Measurements from ENCODE around the gene SLC8A1. TPM values are rescaled to one million over a fixed set of nuclear protein-coding genes. Genes with fewer than 3 reads are reported as not detected.

Gene SLC8A1
- total RNA-seq, 2 donors from 2014 or later: 4.7 to 6.3 TPM

DNA sequence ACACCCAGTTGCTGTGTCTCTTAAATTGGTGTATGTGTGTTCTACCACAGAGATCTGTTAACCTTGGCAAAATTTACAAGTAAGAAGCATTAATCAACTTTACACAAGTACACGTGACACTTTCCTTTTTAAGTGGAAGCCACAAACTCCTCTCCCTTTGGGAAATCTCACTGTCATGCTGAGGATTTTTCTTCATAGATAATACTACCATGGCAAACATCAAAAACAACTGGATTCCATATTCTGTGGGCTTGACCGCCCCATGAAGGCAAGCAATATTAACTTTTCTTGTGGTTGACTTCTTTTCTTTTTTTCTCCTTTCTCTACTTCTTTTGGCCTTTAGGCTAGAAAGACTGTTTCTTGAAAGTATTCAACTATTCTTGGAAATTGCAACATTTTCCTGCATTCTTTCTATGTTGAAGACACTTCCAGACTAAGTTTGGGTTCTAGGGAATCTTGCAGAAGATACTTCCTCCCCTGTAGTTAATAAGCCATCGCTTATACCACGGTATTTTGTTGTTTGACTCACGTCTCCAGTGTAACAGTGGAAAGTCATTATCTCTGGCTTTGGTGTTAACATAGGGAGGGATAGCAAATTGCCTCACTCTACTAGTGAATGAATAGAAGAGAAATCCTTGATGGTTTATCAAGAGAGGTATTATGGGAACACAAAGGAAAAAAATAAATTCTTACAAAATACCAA is 79.5 kb downstream of the SLC8A1 start:
- Mint-ChIP-seq H3K4me1 (peaks cover 37% of the 10 kb centered on the region), H3K36me3 (ENCODE audit: low read depth) (no peaks in the 10 kb centered on the region), H3K9me3 (no peaks in the 10 kb centered on the region), H3K27me3 (ENCODE audit: insufficient read depth) (no peaks in the 10 kb centered on the region), H3K27ac (no peak overlapping the region), H3K4me3 (no peak overlapping the region)
- Histone ChIP-seq H3K4me3 (ENCODE audit: low read length) (no peak overlapping the region), H3K27ac (ENCODE audit: low read depth, low read length) (no peak overlapping the region), H3K9me3 (ENCODE audit: control insufficient read depth, low read length) (no peaks in the 10 kb centered on the region), H3K36me3 (ENCODE audit: control insufficient read depth, insufficient read depth, low read length) (no peaks in the 10 kb centered on the region), H3K27me3 (ENCODE audit: control insufficient read depth, insufficient read depth, low read length, poor library complexity, severe bottlenecking) (no peaks in the 10 kb centered on the region), H3K9ac (ENCODE audit: extremely low read depth, low read length, poor library complexity, severe bottlenecking) (no peak overlapping the region), H3K4me1 (ENCODE audit: control insufficient read depth, insufficient read depth, low read length) (peaks cover 15% of the 10 kb centered on the region)
- 83 to 85% methylated on average over 1 to 5 of the region's 5 CpGs for WGBS, 2 experiments (ENCODE audit: insufficient coverage in 1 of 2, insufficient read length in 1 of 2)
- TF ChIP-seq, protein P1, sequence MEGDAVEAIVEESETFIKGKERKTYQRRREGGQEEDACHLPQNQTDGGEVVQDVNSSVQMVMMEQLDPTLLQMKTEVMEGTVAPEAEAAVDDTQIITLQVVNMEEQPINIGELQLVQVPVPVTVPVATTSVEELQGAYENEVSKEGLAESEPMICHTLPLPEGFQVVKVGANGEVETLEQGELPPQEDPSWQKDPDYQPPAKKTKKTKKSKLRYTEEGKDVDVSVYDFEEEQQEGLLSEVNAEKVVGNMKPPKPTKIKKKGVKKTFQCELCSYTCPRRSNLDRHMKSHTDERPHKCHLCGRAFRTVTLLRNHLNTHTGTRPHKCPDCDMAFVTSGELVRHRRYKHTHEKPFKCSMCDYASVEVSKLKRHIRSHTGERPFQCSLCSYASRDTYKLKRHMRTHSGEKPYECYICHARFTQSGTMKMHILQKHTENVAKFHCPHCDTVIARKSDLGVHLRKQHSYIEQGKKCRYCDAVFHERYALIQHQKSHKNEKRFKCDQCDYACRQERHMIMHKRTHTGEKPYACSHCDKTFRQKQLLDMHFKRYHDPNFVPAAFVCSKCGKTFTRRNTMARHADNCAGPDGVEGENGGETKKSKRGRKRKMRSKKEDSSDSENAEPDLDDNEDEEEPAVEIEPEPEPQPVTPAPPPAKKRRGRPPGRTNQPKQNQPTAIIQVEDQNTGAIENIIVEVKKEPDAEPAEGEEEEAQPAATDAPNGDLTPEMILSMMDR (conservative IDR thresholded peaks at IDR 0.05): no peak
- DNase-seq: no peak

DNA sequence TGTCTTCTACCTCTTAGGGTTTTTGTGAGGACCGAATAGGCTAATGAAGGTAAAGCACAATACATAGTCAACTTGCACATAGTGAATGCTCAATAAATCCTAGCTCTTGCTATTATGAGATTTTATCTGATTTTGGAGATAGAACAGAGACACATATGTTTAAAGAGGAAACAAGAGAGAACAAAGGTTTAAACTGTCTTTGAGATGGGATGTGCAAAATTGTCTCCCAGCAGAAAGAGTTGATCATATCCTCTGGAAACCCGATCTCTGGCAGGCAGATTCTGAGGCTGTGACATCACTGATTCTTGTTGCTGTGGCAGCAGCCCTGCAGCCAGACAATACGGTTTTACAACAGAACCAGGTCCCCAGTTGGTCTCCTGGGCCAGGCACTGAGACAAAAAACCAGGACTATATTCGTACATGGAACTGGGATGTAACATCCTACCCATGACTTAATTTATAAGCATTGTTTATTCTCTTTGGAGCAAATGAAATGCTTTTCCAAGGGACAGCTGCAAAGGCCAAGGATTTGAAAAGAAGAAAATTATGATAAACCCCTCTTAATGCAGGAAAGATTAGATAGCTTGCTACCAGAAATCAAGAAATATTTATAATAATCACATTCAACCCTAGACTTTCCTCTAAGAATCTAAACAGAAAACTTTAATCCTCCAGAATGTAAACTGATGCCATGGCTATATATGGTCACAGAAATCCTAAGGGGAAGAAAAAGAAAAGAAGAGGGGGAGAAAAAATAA is 80.2 kb downstream of the SLC8A1 start:
- H3K9ac ChIP-seq (ENCODE audit: extremely low read depth, low read length, poor library complexity, severe bottlenecking): no peak overlapping the region
- Mint-ChIP-seq H3K27ac (no peak overlapping the region), H3K27me3 (ENCODE audit: insufficient read depth) (no peaks in the 10 kb centered on the region), H3K4me3 (no peak overlapping the region), H3K4me1 (peaks cover 37% of the 10 kb centered on the region), H3K36me3 (ENCODE audit: low read depth) (no peaks in the 10 kb centered on the region), H3K9me3 (no peaks in the 10 kb centered on the region)
- DNase-seq: peak; percentile 50
- TF ChIP-seq, protein P1 (conservative IDR thresholded peaks at IDR 0.05): no peak
- no peak overlapping the region for H3K27ac ChIP-seq (ENCODE audit: low read depth, low read length)
- 72 to 75% methylated on average over 2 to 4 of the region's 4 CpGs for WGBS, 2 experiments (ENCODE audit: insufficient coverage in 1 of 2, insufficient read length in 1 of 2)
- H3K9me3 ChIP-seq (ENCODE audit: control insufficient read depth, low read length): no peaks in the 10 kb centered on the region
- H3K4me1 ChIP-seq (ENCODE audit: control insufficient read depth, insufficient read depth, low read length): peaks cover 15% of the 10 kb centered on the region
- H3K4me3 ChIP-seq (ENCODE audit: low read length): no peak overlapping the region
- H3K27me3 ChIP-seq (ENCODE audit: control insufficient read depth, insufficient read depth, low read length, poor library complexity, severe bottlenecking): no peaks in the 10 kb centered on the region
- H3K36me3 ChIP-seq (ENCODE audit: control insufficient read depth, insufficient read depth, low read length): no peaks in the 10 kb centered on the region

DNA sequence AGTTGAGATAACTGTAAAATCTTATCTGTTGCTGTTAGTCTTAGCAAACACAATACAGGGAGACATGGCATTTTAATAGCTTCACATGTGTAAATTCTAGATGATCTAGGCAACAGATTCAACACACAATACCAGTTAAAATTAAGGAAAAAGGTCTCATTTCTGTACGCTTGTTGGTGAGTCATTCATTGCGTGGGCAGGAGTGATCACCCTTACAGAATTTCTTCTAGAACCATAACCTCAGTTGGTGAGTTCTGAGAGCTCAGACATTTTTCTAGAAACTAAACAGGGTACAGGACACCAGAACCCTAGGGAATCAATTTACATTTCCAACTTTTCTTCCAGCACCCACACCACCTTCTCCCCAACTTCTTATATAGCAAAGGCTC is 81.9 kb downstream of the SLC8A1 start:
- Histone ChIP-seq H3K4me3 (ENCODE audit: low read length) (no peak overlapping the region), H3K27me3 (ENCODE audit: control insufficient read depth, insufficient read depth, low read length, poor library complexity, severe bottlenecking) (no peaks in the 10 kb centered on the region), H3K9me3 (ENCODE audit: control insufficient read depth, low read length) (no peaks in the 10 kb centered on the region), H3K4me1 (ENCODE audit: control insufficient read depth, insufficient read depth, low read length) (peaks cover 15% of the 10 kb centered on the region), H3K9ac (ENCODE audit: extremely low read depth, low read length, poor library complexity, severe bottlenecking) (no peak overlapping the region), H3K27ac (ENCODE audit: low read depth, low read length) (no peak overlapping the region), H3K36me3 (ENCODE audit: control insufficient read depth, insufficient read depth, low read length) (no peaks in the 10 kb centered on the region)
- no peaks in the 10 kb centered on the region for H3K36me3 Mint-ChIP-seq (ENCODE audit: low read depth)
- whole genome bisulfite sequencing, 2 experiments (ENCODE audit: insufficient coverage in 1 of 2, insufficient read length in 1 of 2): 92 to 100% methylated on average over 2 of the region's 2 CpGs
- H3K27me3 Mint-ChIP-seq (ENCODE audit: insufficient read depth): no peaks in the 10 kb centered on the region
- no peaks in the 10 kb centered on the region for H3K9me3 Mint-ChIP-seq
- H3K4me1 Mint-ChIP-seq: peaks cover 37% of the 10 kb centered on the region
- DNase-seq: no peak
- H3K4me3 Mint-ChIP-seq: no peak overlapping the region
- TF ChIP-seq, protein P1 (conservative IDR thresholded peaks at IDR 0.05): no peak
- H3K27ac Mint-ChIP-seq: no peak overlapping the region
